ENCODE measurements around the gene PA2G4. TPM values are rescaled to one million over a fixed set of nuclear protein-coding genes. Genes with fewer than 3 reads are reported as not detected.

PA2G4 gene
- total RNA-seq, 1 donor from 2014 or later: 91.4 TPM

GRCh38 chr12:56117778-56118687 lies 13.7 kb downstream of the PA2G4 start, which contains the start of gene ZC3H10:
ZC3H10 (plus strand) TSS chr12:56118266; CDS start chr12:56120563, 2,297 bp downstream.
- H3K36me3 Mint-ChIP-seq: peaks cover 9% of the 10 kb centered on the region
- H3K4me1 Mint-ChIP-seq: peaks cover 28% of the 10 kb centered on the region
- no peaks in the 10 kb centered on the region for H3K9me3 Mint-ChIP-seq
- peak within 1 kb of the TSS; percentile 99 for H3K4me3 Mint-ChIP-seq
- peak; percentile 32 for TF ChIP-seq CTCF (IDR thresholded peaks at IDR 0.05; ENCODE audit: unreplicated experiment)
- peak; percentile 87 to 94 for DNase-seq (ENCODE audit: low spot score in 2 of 2, unreplicated experiment in 2 of 2)
- H3K27ac Mint-ChIP-seq: peak within 1 kb of the TSS; percentile 100
- no peaks in the 10 kb centered on the region for H3K27me3 Mint-ChIP-seq (ENCODE audit: low read depth)

GRCh38 chr12:56118688-56119357 lies 14.5 kb downstream of the PA2G4 start:
- Mint-ChIP-seq H3K27ac (peak overlapping the region; percentile 100), H3K4me3 (peak overlapping the region; percentile 99), H3K9me3 (no peaks in the 10 kb centered on the region), H3K27me3 (ENCODE audit: low read depth) (no peaks in the 10 kb centered on the region), H3K4me1 (peaks cover 28% of the 10 kb centered on the region), H3K36me3 (peaks cover 2% of the 10 kb centered on the region)
- TF ChIP-seq CTCF (IDR thresholded peaks at IDR 0.05; ENCODE audit: unreplicated experiment): no peak
- no peak for DNase-seq (ENCODE audit: low spot score in 2 of 2, unreplicated experiment in 2 of 2)

- DNase-seq (ENCODE audit: low spot score in 2 of 2, unreplicated experiment in 2 of 2): peak in 1 of 2 experiments; percentile 54
- TF ChIP-seq CTCF (IDR thresholded peaks at IDR 0.05; ENCODE audit: unreplicated experiment): peak; percentile 67
- no peaks in the 10 kb centered on the region for H3K27me3 Mint-ChIP-seq (ENCODE audit: low read depth)
These were observed 15.0 kb downstream of the PA2G4 start for GRCh38 chr12:56119361-56119796.

GRCh38 chr12:56120158-56120846 lies 15.9 kb downstream of the PA2G4 start:
- no peak for DNase-seq (ENCODE audit: low spot score in 2 of 2, unreplicated experiment in 2 of 2)
- no peaks in the 10 kb centered on the region for H3K27me3 Mint-ChIP-seq (ENCODE audit: low read depth)
- H3K9me3 Mint-ChIP-seq: no peaks in the 10 kb centered on the region
- peaks cover 27% of the 10 kb centered on the region for H3K4me1 Mint-ChIP-seq
- H3K4me3 Mint-ChIP-seq: no peak overlapping the region
- TF ChIP-seq CTCF (IDR thresholded peaks at IDR 0.05; ENCODE audit: unreplicated experiment): no peak
- peaks cover 2% of the 10 kb centered on the region for H3K36me3 Mint-ChIP-seq
- peak overlapping the region; percentile 100 for H3K27ac Mint-ChIP-seq

More at GRCh38 chr12:56119361-56119796, 15.0 kb downstream of the PA2G4 start:
- Mint-ChIP-seq H3K9me3 (no peaks in the 10 kb centered on the region), H3K4me1 (peaks cover 28% of the 10 kb centered on the region), H3K27ac (peak overlapping the region; percentile 100), H3K4me3 (peak overlapping the region; percentile 99), H3K36me3 (peaks cover 2% of the 10 kb centered on the region)

GRCh38 chr12:56121204-56121870 lies 17.0 kb downstream of the PA2G4 start:
- peaks cover 29% of the 10 kb centered on the region for H3K4me1 Mint-ChIP-seq
- DNase-seq (ENCODE audit: low spot score in 2 of 2, unreplicated experiment in 2 of 2): no peak
- no peak overlapping the region for H3K27ac Mint-ChIP-seq
- peaks cover 2% of the 10 kb centered on the region for H3K36me3 Mint-ChIP-seq
- no peaks in the 10 kb centered on the region for H3K9me3 Mint-ChIP-seq
- no peaks in the 10 kb centered on the region for H3K27me3 Mint-ChIP-seq (ENCODE audit: low read depth)
- H3K4me3 Mint-ChIP-seq: no peak overlapping the region
- TF ChIP-seq CTCF (IDR thresholded peaks at IDR 0.05; ENCODE audit: unreplicated experiment): no peak

Measured in mesothelial cell of epicardium (in vitro differentiated cells).